SH-SY5Y (cell line): ENCODE data around the gene BMPR1A.

ENCODE experiments used
- GATA2 ChIP-seq: IDR thresholded peaks from 2 replicates; pipeline ENCODE4 v1.6.1; 2011; ENCODE audit warnings: mild to moderate bottlenecking, low read depth, low read length
- GATA3 ChIP-seq: IDR thresholded peaks from 2 replicates; pipeline ENCODE4 v1.6.1; 2011; ENCODE audit warnings: low read depth, mild to moderate bottlenecking, low read length, moderate library complexity

GRCh38 chr10:86955501-86956194, 199.2 kb downstream of the BMPR1A start:
- TF ChIP-seq GATA2 (no peak), GATA3 (no peak)
